ENCODE measurements around the gene CFHR2. TPM values are rescaled to one million over a fixed set of nuclear protein-coding genes. Genes with fewer than 3 reads are reported as not detected.

The CFHR2 gene
- total RNA-seq, 1 donor, result not detected

GRCh38 chr1:197008861-197009260 is 65.3 kb downstream of the CFHR2 start:
- Histone ChIP-seq H3K27me3 (ENCODE audit: insufficient read depth, low read length) (no peaks in the 10 kb centered on the region), H3K79me2 (ENCODE audit: insufficient read depth, low read length) (no peaks in the 10 kb centered on the region), H3K4me1 (ENCODE audit: insufficient read depth, low read length) (no peaks in the 10 kb centered on the region), H3K4me3 (ENCODE audit: insufficient read depth, low read length) (no peak overlapping the region), H3K27ac (ENCODE audit: low read depth, low read length) (no peak overlapping the region), H3K4me2 (ENCODE audit: insufficient read depth, low read length) (no peak overlapping the region), H2AFZ (ENCODE audit: low read length) (peak overlapping the region; percentile 37), H3K9me3 (ENCODE audit: low read depth, low read length) (no peaks in the 10 kb centered on the region), H3K36me3 (ENCODE audit: insufficient read depth, low read length) (no peaks in the 10 kb centered on the region), H4K20me1 (ENCODE audit: insufficient read depth, low read length) (no peaks in the 10 kb centered on the region)
- TF ChIP-seq CTCF (IDR thresholded peaks at IDR 0.05; ENCODE audit: extremely low read depth, low read depth, low read length), result no peak
- no peak for DNase-seq (ENCODE audit: insufficient read length, low spot score, missing footprints)

Small RNA genes lying within 50 kb of the gene (small RNA-seq; reads per million reads assigned to genes)
- gene AL139418.1, result not detected

Other genes starting within 250 kb of the CFHR2 start
- gene CFHR3, start 168.9 kb upstream of the CFHR2 start, total RNA-seq, result 0.36 TPM in 1 of 2 replicates, not detected in the other
- gene CFHR1, start 124.0 kb upstream of the CFHR2 start, total RNA-seq, result not detected in 2 replicates
- gene CFHR4, start 55.7 kb upstream of the CFHR2 start, total RNA-seq, result not detected in 2 replicates
- gene CFHR5, start 33.8 kb downstream of the CFHR2 start, total RNA-seq, result not detected in 2 replicates
- under 0.01 TPM in 1 of 2 replicates, not detected in the other for gene F13B, start 123.5 kb downstream of the CFHR2 start, total RNA-seq
- gene ASPM, start 202.9 kb downstream of the CFHR2 start, total RNA-seq, result 5.1 and 5.6 TPM in 2 replicates

All from osteoblast (primary cell).